HG03097 (cell line): ENCODE measurements around the gene CLDN1.

Source experiments
- ATAC-seq: cut with Tn5 transposase; IDR thresholded peaks from one replicate; pipeline ENCODE4 v1.9.1; 2021; ENCODE audit not compliant: unreplicated experiment, low FRiP score

CLDN1 gene

DNA sequence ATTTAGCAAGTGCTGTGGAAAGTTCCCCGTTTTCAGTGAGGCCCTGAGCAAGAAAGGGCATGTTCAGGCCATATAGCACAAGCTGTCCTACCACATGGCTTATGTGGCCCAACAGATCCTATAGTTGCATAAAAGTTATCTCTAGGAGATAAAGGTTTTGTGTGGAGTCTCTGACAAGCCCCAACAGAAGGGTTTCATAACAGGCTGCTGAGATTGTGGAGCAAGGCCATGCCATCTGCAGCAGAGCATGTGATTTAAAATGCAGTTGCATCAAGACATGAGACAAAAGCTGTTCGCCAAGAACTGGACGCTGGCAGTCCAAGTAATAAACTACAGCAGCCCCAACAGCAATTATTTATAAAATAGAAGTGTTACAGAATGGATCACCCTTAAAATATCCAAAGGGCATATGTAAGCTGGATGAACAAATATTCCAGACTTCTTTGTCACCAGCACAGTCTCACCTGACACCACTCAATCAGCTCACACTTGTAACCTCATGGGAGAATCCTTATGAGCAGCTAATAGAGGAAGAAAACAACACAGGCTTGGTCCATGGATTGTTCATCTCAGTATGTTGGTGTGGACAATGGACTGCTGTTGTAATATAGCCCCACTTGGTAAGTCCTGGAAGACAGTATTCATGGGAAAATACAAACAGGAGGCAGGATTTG is 14.4 kb upstream of the CLDN1 start:
- ATAC-seq, result no peak

DNA sequence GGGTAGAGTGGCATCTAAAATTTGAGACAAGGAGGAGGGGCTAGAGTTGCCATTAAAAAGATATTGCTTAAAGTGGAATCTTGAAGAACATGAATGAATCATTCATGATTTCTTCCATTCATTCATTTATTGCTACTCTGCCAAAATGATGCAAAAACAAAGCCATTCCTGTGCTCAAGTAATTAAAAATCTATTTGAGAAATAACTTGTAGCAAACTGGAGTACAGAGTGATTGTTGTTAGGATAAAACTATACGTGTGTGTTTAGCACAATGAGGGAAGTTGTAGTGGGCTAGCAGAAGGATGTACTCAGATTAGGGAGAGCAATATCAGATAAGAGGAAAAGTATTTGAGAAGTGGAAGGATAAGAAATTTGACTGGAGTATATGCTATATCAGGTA is 11.7 kb upstream of the CLDN1 start:
- no peak for ATAC-seq

DNA sequence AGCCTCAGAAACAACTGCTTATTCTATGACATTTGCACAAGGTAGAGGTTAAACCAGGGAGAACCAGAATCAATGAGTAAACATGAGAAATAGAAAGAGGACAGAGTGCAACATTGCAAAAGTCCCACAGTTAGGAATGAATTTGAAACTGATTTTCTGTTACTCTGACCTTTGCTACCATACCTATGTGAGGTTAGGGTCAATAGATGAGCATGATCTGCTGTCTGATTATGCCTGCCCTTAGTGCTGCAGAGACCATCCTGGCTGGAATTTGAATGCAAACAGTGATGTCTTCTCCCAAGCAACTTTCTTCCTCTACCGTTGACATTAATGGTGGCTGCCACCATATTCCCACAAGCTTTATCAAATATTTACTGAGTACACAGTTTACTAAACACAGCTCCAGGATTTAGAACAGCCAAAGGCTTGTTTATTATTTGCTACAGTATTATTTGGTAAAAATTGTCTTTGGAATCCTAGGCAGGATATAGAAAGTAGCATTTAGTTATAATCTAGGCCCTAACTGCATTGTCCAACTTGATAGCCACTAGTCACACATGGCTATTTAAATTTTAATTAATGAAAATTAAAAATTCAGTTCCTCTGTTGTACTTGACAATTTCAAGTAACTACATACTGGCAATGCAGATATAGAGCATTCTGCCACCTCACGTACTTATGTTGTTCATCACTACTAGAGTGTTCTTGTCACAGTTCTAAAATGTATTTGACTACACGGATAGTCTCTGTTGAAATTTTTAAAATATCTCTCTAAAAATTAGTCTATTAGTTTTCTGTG is 8.9 kb upstream of the CLDN1 start:
- no peak for ATAC-seq

DNA sequence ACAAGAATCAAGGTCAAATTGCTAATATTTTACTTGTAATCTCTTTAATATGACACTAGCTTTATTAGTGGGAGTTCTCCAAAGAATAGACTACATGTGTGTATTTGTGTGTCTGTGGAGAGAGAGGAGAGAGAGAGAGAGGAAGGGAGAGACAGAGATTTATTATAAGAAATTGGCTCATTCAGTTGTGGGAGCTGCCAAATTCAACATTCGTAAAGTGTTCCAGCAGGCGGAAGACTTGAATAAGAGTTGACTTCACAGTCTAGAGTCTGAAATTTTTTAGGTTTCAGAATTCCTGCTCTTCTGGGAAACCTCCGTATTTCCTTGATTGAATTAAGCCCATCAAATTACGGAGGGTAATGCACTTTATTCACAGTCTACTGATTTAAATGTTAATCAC is 4.7 kb upstream of the CLDN1 start:
- ATAC-seq, result no peak

DNA sequence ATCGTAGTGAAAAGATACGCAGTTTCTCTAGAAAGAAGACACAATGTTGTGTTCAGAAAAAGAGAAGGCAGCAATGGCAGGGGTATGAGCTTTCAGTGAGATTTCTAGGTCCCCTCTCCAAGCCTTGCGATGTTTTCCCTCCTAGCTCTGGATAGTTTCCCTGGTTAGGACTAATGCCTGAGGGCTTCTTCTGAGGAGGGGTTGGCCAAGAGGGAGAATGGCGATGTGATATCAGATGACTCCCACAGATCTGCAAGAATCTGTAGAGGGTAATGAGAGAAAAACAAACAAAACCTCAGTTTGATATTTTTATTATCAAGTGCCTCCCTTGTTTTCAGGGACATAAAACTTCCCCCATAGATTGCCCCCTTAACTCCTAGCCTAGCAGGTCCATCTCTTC is 4.1 kb upstream of the CLDN1 start:
- ATAC-seq, result no peak

DNA sequence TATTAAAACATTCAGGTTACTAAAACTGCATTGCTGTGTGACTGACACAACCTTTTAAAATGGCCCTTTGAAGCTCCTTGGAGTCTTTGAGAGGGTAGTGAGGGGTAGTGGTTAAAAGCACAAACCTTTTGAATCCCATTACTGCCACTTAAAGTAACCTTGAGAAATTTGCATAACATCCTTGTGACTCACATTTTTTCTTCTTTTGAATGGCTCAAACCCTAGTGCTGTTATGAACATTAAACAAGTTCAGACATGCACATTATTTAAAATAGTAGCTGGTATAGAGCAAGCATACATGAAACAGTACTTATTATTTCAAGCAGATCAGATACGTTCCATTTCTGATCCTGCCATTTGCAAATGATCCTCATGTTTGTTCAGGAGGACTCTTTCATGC is 3.7 kb upstream of the CLDN1 start:
- ATAC-seq, result no peak

DNA sequence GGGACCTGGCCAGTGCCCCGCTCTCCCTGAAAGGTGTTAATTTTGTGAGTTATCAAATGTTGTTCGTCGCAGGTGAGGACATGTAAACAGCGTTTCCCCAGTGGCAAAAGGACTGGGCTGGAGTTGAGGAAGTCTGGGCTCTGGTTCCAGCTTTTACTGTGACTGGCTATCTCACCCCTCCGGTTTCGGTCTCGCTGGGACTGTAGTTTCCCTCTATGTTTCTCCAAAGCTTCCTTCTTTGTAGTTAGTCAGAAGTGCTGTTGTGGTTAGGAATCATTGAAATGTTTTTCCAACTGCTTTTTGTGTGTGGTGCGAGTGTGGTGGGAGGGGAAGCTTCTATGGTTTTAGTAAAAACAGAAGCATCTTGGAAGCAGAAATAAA is 990 bp upstream of the CLDN1 start:
- no peak for ATAC-seq

DNA sequence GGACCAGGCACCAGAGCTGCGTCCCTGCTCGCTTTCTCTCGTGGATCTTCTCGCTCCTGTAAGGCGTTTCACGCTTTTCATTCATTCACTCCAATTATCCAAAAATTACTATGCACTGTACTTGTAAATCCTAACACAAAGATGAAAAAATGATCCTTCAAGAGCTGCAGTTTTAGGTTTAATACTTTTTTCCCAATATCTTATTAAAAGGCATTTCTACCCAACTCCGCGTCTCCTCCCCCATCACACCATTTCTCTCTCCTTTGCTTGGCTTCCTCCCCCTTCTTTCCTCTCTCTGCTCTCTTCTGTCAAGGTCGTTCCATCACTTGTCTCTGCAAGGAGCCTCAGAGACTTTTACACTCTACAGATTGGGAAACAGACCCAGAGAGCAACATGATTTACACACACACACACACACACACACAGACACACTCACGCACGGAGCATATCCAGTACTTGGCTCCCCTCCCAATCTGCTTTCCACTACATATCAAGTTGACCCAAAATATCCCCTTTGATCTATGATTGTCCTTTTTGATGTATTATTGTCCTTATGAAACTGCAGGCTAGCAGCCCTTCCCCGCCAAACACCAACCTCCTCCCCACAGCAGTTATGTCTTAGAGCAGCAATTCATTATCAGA is 479 bp upstream of the CLDN1 start:
- ATAC-seq, result no peak

DNA sequence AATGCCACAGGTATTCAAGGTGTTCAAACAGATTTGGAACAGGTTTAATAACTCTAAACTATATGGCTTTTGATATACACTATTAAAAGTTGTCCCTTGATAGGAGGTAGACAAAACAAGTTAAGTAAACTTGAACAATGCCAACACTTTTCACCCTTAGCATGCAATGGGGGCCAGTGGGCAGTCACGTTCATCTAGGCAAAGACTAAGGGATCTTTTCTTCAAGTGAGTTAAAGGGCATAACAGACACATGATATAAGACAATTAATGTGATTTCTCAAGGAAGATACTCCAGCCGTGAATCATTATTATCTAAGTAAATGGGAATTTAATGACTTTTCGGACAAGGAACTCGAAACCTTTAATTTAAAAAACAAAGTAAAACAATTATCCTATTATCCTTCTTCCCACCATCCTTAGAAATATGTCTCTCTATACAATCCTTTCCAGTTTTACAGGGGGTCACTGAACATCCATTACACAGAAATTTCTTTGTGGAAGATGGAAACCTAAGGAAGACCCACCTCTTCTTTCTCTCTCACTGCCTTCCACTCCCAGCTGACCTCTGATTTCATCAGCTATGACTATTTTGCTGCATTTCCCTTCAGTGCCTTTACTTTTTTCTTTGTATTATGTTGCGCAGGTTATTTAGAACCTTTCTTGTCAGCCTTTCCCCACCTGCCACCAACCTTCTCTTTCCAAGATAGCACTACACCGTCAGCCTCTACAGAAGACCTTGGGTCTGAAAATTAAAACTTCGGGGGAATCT is 1.5 kb downstream of the CLDN1 start:
- ATAC-seq, result no peak

DNA sequence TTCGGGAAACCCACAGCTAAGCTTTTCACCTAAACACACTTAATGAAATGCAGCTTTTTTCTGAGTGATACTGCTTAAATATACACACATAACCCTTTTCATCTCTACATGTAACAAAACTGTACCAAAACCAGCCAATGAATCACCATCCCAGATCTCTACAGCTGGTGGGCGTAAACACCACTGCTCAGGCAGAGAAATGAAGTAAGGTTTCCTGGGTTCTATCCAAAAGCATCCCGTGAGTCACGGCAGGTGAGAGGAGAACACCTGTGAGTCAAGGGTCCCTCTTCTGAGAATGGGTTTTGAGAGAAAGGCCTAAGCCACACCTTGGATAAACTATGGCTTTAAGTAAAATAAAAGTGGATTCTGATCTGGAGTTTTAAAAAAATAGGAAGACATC is 2.6 kb downstream of the CLDN1 start:
- no peak for ATAC-seq

DNA sequence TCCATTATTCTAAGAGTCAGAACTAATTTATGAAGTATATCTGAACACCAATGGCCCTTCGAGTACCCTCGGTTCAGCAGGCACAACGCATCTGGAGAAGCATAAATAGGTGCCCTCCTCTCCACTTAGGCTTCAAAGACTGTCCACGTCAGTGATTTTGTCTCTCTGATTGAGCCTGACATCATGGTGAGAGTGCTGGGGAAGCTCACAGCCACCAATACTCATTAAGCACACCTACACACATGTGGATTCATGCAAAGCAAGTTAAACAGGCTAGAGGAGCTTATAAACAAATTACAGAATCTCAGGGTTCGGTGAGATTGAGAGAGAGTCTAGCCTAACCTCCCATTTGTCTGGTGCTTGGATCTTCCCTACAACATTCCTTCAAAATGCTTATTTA is 3.6 kb downstream of the CLDN1 start:
- no peak for ATAC-seq

DNA sequence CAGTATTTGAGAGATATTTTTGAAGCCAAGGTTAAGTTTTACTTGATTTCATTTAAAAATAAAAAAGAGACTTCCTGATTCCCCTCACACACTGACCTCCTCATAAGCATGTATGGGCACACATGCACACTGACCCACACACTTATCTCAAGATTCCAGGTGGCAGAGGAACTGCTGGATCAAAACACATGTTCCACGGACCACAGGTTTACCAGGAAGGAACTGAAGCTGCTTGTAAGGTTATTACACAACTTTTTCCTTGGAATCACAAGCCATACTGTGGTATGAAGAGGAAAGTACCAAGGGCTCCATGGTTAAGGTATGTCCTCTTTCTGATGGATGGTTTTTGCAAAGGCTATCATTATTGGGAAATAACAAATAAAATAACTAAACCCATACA is 7.5 kb downstream of the CLDN1 start:
- no peak for ATAC-seq

DNA sequence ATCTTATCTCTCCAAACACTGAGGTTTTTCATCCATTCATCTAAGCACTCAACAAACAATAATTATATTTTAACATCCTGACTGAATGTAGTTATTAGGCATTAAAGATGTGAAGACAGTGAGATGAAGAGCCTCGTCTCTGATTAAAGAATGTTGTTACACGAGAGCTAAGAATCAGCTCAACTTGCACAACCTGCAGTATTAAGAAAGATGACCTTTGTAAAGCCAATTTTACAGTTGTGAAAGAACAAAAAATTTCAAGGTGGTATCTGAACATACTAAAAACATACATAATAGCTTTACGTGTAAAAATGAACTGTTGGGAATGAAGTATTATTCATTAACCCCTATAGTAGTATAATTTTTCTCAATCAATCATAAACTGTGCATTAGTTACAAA is 12.8 kb downstream of the CLDN1 start:
- ATAC-seq, result no peak

DNA sequence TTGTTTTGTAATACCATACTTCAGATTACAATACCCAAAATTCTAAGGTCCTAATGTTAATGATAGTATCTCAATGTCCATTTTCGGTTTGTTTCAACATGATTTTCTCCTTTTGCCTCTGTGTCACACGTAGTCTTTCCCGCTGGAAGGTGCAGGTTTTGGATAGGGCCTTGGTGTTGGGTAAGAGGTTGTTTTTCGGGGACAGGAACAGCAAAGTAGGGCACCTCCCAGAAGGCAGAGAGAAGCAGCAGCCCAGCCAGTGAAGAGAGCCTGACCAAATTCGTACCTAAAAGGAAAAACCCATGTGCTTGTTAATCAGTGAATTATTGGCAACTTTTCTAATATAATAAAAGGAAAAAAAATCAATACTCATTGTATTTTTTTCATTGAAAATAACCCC is 14.1 kb downstream of the CLDN1 start:
- ATAC-seq, result no peak

DNA sequence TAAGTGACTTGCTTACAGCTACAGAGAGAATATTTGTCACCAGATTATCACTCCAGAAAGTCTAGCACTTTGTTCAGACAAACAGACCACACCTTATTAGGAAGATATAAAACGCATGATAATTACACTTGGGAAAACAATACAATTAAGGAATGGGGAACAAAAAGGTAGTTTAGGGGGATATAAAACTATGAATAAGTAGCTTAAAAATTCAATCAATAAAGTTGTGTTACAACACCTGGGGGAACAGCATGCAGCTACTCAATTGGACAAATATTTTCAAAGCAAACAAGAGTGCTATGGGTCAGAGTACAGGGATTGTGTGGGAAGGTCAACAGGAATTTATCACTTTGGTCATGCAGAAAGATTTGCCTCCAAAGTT is 15.1 kb downstream of the CLDN1 start:
- ATAC-seq, result no peak

DNA sequence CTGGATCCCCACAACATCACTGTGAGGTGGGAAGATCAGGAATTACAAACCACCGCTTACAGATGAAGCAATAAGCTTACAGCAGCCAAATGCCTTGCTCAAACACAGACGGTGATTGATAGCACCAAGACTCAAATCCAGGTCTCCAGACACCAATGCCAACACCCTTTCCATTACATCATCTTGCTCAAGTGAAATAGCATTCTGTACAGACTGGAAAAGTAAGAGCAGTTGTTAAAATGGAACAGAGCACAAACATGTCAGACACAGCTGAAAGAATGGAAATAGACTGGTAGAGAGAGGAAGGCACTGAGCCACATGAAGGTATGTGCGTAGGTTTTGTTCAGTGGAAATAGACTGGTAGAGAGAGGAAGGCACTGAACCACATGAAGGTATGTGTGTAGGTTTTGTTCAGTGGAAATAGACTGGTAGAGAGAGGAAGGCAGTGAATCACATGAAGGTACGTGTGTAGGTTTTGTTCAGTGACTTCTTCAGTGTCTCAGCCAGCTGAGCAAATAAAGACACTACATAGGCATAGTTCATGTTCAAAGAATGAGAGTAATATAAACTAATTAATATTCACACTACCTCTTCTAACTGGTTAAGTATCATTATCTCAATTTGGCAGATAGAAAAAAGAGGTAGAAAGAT is 15.6 kb downstream of the CLDN1 start:
- no peak for ATAC-seq

DNA sequence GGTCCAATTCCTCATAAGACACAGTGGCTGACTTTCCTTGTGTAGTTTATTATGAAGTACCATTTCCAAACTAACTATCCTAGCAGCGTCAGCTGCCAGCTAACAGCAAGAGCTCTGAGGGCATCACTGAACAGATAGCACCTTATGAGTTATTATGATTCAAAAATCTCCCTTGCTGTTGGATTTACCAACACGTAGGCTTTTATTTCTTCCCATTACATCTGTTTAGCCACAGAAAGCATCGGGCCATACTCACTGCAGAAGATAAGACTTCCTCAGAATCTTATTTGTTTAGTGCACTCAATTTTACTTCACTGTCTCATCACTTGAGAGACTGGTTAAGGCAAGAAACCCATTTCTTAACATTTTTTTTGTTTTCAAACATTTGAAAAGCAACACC is 16.2 kb downstream of the CLDN1 start:
- ATAC-seq, result no peak

DNA sequence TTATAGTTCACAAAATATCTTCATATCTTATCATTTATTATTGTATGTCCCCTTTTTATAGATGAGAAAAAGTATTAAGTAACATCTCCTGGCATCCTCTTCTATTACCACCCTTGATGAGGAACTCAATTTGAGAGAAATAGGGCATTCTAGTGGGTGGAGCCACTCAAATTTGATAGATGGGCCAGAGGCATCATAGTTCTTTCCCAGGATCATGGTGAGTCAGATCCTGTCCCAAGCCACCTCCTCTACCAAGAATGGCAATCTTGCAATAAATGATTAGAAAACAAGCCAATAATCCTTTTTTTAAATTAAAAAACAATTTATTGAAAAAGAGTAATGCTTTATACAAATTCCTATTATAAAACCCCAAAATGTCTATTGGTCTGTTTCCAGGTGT is 16.8 kb downstream of the CLDN1 start:
- ATAC-seq, result no peak

DNA sequence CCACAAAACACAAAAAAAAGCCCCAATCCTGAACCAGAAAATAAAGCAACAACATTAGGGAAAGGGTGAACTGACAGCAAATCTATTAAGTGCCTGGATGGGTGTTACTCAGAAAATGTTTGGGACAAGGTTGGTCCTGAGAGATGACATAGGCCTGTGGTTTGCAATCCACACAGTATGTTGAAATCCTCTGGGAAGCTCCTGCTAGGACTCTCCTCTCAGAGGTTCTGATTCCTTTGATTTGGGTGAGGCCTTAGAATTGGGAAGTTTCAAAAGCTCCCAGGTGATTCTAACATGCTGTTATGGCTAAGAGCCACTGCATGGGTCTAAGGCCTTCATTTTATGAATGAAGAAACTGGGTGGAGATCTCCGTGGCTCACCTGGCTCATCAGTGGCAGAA is 18.4 kb downstream of the CLDN1 start:
- no peak for ATAC-seq

DNA sequence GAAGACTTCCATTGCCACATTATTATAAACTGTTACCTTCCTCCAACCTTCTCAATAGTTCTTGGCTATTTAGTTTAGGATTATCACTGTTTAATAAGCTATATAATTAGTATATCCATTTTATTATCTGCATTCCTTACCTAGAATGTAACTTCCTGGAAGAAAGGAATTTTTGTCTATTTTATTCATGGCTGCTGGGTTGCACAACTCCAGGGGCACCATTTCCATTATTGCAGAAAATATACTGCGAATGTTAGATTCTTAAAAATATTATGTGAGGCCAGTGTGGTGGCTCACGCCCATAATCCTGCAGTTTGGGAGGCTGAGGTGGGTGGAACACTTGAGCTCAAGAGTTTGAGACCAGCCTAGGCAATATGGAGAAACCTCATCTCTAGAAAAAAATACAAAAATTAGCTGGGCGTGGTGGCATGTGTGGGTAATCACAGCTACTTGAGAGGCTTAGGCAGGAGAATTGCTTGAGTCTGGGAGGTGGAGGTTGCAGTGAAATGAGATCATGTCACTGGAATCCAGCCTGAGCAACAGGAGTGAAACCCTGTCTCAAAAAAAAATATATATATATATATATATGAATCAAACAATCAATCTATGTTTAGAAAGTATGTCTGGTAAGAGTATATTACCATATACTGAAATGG is 19.9 kb downstream of the CLDN1 start:
- no peak for ATAC-seq
